DOHH2 (cell line): ENCODE results near the gene KRTAP22-2.

Experiments used
- EZH2phosphoT487 ChIP-seq: fragments of 200-600 bp; sonication (generic); IDR thresholded peaks from 2 replicates; pipeline ENCODE4 v1.6.1; 2017; ENCODE audit warnings: borderline replicate concordance, mild to moderate bottlenecking, antibody characterized with exemption, low read length, moderate library complexity, mixed read lengths
- TF ChIP-seq, protein P1 (sequence below): fragments of 200-600 bp; sonication (generic); IDR thresholded peaks from one replicate; pipeline ENCODE4 v1.5.1; 2014; ENCODE audit warnings: antibody characterized with exemption, mild to moderate bottlenecking, low read depth, low read length; ENCODE audit not compliant: poor library complexity, severe bottlenecking

GRCh38 chr21:30628109-30628508, 37.9 kb upstream of the KRTAP22-2 start:
- TF ChIP-seq, protein P1, sequence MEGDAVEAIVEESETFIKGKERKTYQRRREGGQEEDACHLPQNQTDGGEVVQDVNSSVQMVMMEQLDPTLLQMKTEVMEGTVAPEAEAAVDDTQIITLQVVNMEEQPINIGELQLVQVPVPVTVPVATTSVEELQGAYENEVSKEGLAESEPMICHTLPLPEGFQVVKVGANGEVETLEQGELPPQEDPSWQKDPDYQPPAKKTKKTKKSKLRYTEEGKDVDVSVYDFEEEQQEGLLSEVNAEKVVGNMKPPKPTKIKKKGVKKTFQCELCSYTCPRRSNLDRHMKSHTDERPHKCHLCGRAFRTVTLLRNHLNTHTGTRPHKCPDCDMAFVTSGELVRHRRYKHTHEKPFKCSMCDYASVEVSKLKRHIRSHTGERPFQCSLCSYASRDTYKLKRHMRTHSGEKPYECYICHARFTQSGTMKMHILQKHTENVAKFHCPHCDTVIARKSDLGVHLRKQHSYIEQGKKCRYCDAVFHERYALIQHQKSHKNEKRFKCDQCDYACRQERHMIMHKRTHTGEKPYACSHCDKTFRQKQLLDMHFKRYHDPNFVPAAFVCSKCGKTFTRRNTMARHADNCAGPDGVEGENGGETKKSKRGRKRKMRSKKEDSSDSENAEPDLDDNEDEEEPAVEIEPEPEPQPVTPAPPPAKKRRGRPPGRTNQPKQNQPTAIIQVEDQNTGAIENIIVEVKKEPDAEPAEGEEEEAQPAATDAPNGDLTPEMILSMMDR, result no peak
- TF ChIP-seq EZH2phosphoT487, result no peak
